Parathyroid adenoma (tissue), 2 donors: ENCODE data around the gene NUSAP1.
"Not testable (repeated sequence)": the region's sequence is repeated elsewhere in the genome, so short reads cannot be mapped to it uniquely, and the experiment has no call there.

Experiments used
- H2AFZ ChIP-seq: fragments of 300-600 bp; sonication (generic); one replicate; pipeline ENCODE4 v1.7.0; 2017; ENCODE audit warnings: antibody characterized with exemption, mild to moderate bottlenecking
- H3K27ac ChIP-seq: fragments of 300-600 bp; sonication (generic); one replicate; pipeline ENCODE4 v1.7.0; 2017
- H3K27me3 ChIP-seq: fragments of 300-600 bp; sonication (generic); one replicate; pipeline ENCODE4 v1.7.0; 2017; ENCODE audit warnings: low read length; ENCODE audit not compliant: control insufficient read depth, insufficient read depth
- H3K36me3 ChIP-seq: fragments of 300-600 bp; sonication (generic); one replicate; pipeline ENCODE4 v1.7.0; 2017; ENCODE audit warnings: low read length; ENCODE audit not compliant: control insufficient read depth, insufficient read depth
- H3K4me1 ChIP-seq: fragments of 300-600 bp; sonication (generic); one replicate; pipeline ENCODE4 v1.7.0; 2017; ENCODE audit warnings: control low read depth
- H3K4me2 ChIP-seq: fragments of 300-600 bp; sonication (generic); one replicate; pipeline ENCODE4 v1.7.0; 2017; ENCODE audit warnings: low read length
- H3K4me3 ChIP-seq: fragments of 300-600 bp; sonication (generic); one replicate; pipeline ENCODE4 v1.7.0; 2017; ENCODE audit warnings: low read depth, low read length
- H3K79me2 ChIP-seq: fragments of 300-600 bp; sonication (generic); one replicate; pipeline ENCODE4 v1.7.0; 2017; ENCODE audit warnings: control low read depth
- H3K9ac ChIP-seq: fragments of 300-600 bp; sonication (generic); one replicate; pipeline ENCODE4 v1.7.0; 2017; ENCODE audit warnings: mild to moderate bottlenecking
- H3K9me3 ChIP-seq: fragments of 300-600 bp; sonication (generic); one replicate; pipeline ENCODE4 v1.7.0; 2017; ENCODE audit warnings: low read length; ENCODE audit not compliant: control insufficient read depth
- TF ChIP-seq, protein P1 (sequence below): fragments of 300-600 bp; sonication (generic); IDR thresholded peaks from one replicate; pipeline ENCODE4 v1.7.0; 2017; ENCODE audit warnings: antibody characterized with exemption, mild to moderate bottlenecking
- donor health status: primary hyperparathyroidism.

Gene NUSAP1, protein sequence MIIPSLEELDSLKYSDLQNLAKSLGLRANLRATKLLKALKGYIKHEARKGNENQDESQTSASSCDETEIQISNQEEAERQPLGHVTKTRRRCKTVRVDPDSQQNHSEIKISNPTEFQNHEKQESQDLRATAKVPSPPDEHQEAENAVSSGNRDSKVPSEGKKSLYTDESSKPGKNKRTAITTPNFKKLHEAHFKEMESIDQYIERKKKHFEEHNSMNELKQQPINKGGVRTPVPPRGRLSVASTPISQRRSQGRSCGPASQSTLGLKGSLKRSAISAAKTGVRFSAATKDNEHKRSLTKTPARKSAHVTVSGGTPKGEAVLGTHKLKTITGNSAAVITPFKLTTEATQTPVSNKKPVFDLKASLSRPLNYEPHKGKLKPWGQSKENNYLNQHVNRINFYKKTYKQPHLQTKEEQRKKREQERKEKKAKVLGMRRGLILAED

DNA sequence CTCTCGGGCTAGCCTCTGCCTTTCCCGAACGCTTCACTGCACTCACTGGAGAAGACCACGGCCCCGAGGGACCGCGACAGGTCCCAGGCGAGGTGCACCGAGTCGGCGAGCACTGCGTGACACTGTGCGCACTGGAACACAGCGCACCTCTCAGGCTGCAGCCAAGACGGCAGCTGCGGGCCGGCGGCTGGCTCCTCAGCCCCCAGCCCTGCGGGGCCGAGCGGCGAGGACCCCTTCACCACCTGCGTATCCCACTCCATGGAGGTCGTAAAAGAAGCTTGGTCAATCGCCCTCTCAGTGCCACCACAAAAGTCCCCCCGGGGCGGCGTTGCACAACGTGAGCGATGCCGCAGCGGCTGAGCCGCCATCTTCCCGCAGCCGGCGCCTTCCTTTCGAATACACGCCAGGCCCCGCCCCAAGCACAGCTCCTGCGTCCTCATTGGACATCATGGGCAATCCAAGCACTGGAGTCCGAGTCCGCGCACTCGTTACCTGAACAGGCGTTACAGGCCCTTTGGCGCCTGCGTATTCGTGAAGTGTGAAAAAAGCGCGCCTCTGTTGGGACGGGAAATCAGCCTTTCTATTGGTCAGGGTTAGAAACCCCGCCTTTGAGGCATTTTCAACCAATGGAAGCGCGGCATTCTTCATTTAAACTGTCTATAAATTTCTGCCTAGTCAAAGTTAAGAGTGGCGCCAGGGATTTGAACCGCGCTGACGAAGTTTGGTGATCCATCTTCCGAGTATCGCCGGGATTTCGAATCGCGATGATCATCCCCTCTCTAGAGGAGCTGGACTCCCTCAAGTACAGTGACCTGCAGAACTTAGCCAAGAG is at the start of gene NUSAP1, which contains the start of gene OIP5:
Gene NUSAP1 (plus strand): TSS at position 688 of the 832 bp plus-strand sequence. CDS start 77 bp downstream, at position 765.
Gene OIP5 (minus strand): TSS at position 398 of the 832 bp plus-strand sequence. CDS start 30 bp downstream, at position 368.
- Histone ChIP-seq H3K36me3 (no peaks in the 10 kb centered on the region), H3K27me3 (no peaks in the 10 kb centered on the region), H3K4me1 (no peaks in the 10 kb centered on the region), H3K4me3 (peak within 1 kb of the TSS; percentile 92), H3K4me2 (peak within 1 kb of the TSS; percentile 98), H3K79me2 (no peaks in the 10 kb centered on the region), H2AFZ (peak within 1 kb of the TSS; percentile 91), H3K9me3 (no peaks in the 10 kb centered on the region), H3K9ac (no peak within 1 kb of the TSS), H3K27ac (no peak within 1 kb of the TSS)
- TF ChIP-seq, protein P1, sequence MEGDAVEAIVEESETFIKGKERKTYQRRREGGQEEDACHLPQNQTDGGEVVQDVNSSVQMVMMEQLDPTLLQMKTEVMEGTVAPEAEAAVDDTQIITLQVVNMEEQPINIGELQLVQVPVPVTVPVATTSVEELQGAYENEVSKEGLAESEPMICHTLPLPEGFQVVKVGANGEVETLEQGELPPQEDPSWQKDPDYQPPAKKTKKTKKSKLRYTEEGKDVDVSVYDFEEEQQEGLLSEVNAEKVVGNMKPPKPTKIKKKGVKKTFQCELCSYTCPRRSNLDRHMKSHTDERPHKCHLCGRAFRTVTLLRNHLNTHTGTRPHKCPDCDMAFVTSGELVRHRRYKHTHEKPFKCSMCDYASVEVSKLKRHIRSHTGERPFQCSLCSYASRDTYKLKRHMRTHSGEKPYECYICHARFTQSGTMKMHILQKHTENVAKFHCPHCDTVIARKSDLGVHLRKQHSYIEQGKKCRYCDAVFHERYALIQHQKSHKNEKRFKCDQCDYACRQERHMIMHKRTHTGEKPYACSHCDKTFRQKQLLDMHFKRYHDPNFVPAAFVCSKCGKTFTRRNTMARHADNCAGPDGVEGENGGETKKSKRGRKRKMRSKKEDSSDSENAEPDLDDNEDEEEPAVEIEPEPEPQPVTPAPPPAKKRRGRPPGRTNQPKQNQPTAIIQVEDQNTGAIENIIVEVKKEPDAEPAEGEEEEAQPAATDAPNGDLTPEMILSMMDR, result peak; percentile 43

DNA sequence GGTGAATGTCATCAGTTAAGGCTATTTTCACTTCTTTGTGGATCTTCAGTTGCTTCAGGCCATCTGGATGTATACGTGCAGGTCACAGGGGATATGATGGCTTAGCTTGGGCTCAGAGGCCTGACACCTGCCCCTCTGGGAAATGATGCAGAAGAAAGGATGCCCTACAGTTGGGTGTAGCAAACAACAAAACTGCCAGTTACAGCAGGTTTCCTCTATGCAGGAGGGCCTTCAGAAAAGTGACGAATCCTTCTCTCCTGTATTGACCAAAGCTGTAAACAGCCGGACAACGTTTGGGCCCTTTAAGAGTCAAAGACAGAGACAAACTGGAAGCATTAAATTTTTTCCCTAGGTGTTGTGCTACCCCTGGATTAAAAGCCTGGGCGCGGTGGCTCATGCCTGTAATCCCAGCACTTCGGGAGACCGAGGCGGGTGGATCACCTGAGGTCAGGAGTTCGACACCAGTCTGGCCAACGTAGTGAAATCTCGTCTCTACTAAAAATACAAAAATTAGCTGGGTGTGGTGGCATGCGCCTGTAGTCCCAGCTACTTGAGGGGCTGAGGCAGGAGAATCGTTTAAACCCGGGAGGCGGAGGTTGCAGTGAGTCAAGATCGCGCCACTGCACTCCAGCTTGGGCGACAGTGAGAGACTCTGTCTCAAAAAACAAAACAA is 49.6 kb upstream of the NUSAP1 start:
- not testable (repeated sequence) for H3K79me2 ChIP-seq, H3K9me3 ChIP-seq, H3K27me3 ChIP-seq, H3K4me1 ChIP-seq, H3K36me3 ChIP-seq, H3K9ac ChIP-seq
- peak overlapping the region; percentile 86 for H3K4me3 ChIP-seq
- peak overlapping the region; percentile 48 for H3K27ac ChIP-seq
- peak overlapping the region; percentile 81 for H2AFZ ChIP-seq
- peak overlapping the region; percentile 78 for H3K4me2 ChIP-seq

DNA sequence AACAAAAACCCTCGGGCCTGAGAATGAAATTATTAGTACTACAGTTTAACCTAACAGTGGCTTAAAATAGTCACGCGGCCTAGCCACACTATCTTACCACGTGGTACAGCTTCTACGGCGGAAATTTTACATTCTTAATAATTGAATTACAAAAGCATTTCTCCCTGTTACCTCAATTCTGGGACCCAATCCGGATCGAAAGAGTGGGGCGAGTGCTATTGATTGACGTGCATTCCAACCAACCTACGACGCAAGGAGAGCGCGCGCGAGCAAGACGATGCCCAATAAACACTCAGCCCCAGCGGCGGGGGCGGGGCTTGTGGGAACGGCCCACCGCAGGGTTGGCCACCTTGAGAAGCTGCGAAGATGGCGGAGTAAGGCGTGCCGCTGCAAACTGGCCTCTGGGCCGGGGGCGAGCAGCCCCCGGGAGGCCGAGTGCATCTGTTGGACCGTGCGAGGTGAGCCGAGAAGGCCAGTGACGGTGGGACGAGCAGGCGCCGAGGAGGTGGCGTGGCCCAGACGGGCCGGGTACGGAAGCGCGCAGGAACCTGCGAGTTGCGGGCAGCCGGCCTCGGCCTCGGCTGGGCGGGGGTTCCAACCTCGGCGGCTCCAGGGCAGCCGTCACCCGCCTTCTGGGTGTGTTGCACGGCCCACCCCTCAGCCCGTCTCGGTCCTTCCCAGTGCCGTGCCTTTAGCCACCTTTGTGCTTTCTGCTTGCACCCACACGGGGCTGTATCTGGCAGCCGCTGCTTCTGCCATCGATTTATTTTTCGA is 48.8 kb upstream of the NUSAP1 start:
- Histone ChIP-seq H3K9me3 (no peaks in the 10 kb centered on the region), H3K9ac (peak overlapping the region; percentile 49), H3K4me2 (peak overlapping the region; percentile 83), H3K4me3 (peak overlapping the region; percentile 86), H3K4me1 (no peaks in the 10 kb centered on the region), H3K27ac (peak overlapping the region; percentile 48), H3K36me3 (no peaks in the 10 kb centered on the region), H3K79me2 (peaks cover 7% of the 10 kb centered on the region), H3K27me3 (no peaks in the 10 kb centered on the region), H2AFZ (peak overlapping the region; percentile 81)
- TF ChIP-seq, protein P1, result no peak

DNA sequence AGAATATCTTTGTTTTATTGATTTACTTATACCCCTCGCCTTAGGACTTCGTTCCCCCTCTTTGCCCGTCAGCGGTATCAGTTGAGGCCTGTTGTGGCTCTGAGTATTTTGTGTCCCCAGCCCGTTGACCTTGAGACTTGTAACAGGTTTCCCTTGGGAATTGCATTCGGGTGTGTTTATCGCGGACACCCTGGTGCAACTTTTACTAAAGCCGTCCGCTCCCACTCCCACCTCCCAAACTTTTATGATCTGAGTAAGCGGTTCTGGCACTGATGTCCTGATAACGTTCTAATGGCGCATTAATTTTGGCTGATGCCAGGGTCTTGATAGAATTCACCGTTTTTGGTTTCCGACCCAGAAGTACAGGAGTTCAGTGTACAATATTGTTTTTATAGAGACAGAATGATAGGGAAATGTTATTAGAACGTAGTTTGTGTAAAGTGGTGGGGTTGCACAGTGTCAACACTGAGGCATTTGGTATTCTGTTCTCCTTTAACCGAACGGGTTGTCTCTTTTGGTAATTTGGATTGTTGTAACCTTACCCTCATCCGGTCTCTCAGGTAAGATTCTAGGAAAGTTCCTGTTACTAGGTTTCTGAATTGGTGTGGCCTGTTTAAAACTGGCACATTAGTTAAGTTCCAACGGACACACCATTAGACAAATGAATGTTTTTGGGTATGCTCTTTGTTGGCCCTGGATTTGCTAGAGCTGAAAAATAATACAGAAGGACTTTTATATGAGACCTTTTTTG is 48.1 kb upstream of the NUSAP1 start:
- no peak overlapping the region for H3K9ac ChIP-seq
- peak overlapping the region; percentile 81 for H2AFZ ChIP-seq
- H3K79me2 ChIP-seq, result peaks cover 7% of the 10 kb centered on the region
- peak overlapping the region; percentile 86 for H3K4me3 ChIP-seq
- H3K27me3 ChIP-seq, result no peaks in the 10 kb centered on the region
- no peaks in the 10 kb centered on the region for H3K36me3 ChIP-seq
- H3K4me2 ChIP-seq, result peak overlapping the region; percentile 83
- no peaks in the 10 kb centered on the region for H3K9me3 ChIP-seq
- TF ChIP-seq, protein P1, result no peak
- no peaks in the 10 kb centered on the region for H3K4me1 ChIP-seq
- H3K27ac ChIP-seq, result peak overlapping the region; percentile 48
